Measurements from ENCODE around the gene ONECUT1.
A peak's percentile ranks its signal among the peaks of the same experiment; 100 is the strongest.
"Not testable (repeated sequence)": the region's sequence is repeated elsewhere in the genome, so short reads cannot be mapped to it uniquely, and the experiment has no call there.

Gene ONECUT1

GRCh38 chr15:52790169-52790708 lies at the start of gene ONECUT1:
TSS of gene ONECUT1 (minus strand) at chr15:52790336. CDS start at chr15:52789884, 452 bp downstream.
- Histone ChIP-seq H3K27ac (ENCODE audit: low read depth in 2 of 2, low read length in 2 of 2) (no peak within 1 kb of the TSS), H3K27me3 (ENCODE audit: control insufficient read depth in 2 of 2, insufficient read depth in 2 of 2, low read length in 2 of 2) (peaks cover 46 to 50% of the 10 kb centered on the region in 2 donors), H3K9me3 (ENCODE audit: control insufficient read depth in 2 of 2, low read length in 2 of 2) (no peaks in the 10 kb centered on the region), H3K36me3 (ENCODE audit: control insufficient read depth in 2 of 2, insufficient read depth in 2 of 2, low read length in 2 of 2) (no peaks in the 10 kb centered on the region), H3K4me3 (ENCODE audit: low read length in 2 of 2) (peak within 1 kb of the TSS; percentile 65 to 69), H3K9ac (ENCODE audit: low read depth in 1 of 2, low read length in 2 of 2) (peak within 1 kb of the TSS in 1 of 2 donors; percentile 17), H3K4me1 (ENCODE audit: control insufficient read depth in 2 of 2, insufficient read depth in 2 of 2, low read length in 2 of 2) (peaks cover 7 to 12% of the 10 kb centered on the region in 2 donors)

- H3K4me3 ChIP-seq (ENCODE audit: low read length in 2 of 2), result no peak overlapping the region
- no peaks in the 10 kb centered on the region for H3K4me1 ChIP-seq (ENCODE audit: control insufficient read depth in 2 of 2, insufficient read depth in 2 of 2, low read length in 2 of 2)
Observed at GRCh38 chr15:52834379-52834778, 44.2 kb upstream of the ONECUT1 start.

GRCh38 chr15:52824169-52824942 lies 34.2 kb upstream of the ONECUT1 start:
- not testable (repeated sequence) for H3K4me1 ChIP-seq (ENCODE audit: control insufficient read depth in 2 of 2, insufficient read depth in 2 of 2, low read length in 2 of 2); H3K27me3 ChIP-seq (ENCODE audit: control insufficient read depth in 2 of 2, insufficient read depth in 2 of 2, low read length in 2 of 2); H3K4me3 ChIP-seq (ENCODE audit: low read length in 2 of 2); H3K9ac ChIP-seq (ENCODE audit: low read depth in 1 of 2, low read length in 2 of 2); H3K27ac ChIP-seq (ENCODE audit: low read depth in 2 of 2, low read length in 2 of 2); H3K9me3 ChIP-seq (ENCODE audit: control insufficient read depth in 2 of 2, low read length in 2 of 2); H3K36me3 ChIP-seq (ENCODE audit: control insufficient read depth in 2 of 2, insufficient read depth in 2 of 2, low read length in 2 of 2)

More at GRCh38 chr15:52834379-52834778, 44.2 kb upstream of the ONECUT1 start:
- Histone ChIP-seq H3K27ac (ENCODE audit: low read depth in 2 of 2, low read length in 2 of 2) (no peak overlapping the region), H3K9ac (ENCODE audit: low read depth in 1 of 2, low read length in 2 of 2) (no peak overlapping the region), H3K36me3 (ENCODE audit: control insufficient read depth in 2 of 2, insufficient read depth in 2 of 2, low read length in 2 of 2) (no peaks in the 10 kb centered on the region), H3K9me3 (ENCODE audit: control insufficient read depth in 2 of 2, low read length in 2 of 2) (no peaks in the 10 kb centered on the region), H3K27me3 (ENCODE audit: control insufficient read depth in 2 of 2, insufficient read depth in 2 of 2, low read length in 2 of 2) (no peaks in the 10 kb centered on the region)

- Histone ChIP-seq H3K27me3 (ENCODE audit: control insufficient read depth in 2 of 2, insufficient read depth in 2 of 2, low read length in 2 of 2) (no peaks in the 10 kb centered on the region), H3K4me3 (ENCODE audit: low read length in 2 of 2) (no peak overlapping the region), H3K9ac (ENCODE audit: low read depth in 1 of 2, low read length in 2 of 2) (no peak overlapping the region), H3K4me1 (ENCODE audit: control insufficient read depth in 2 of 2, insufficient read depth in 2 of 2, low read length in 2 of 2) (no peaks in the 10 kb centered on the region), H3K27ac (ENCODE audit: low read depth in 2 of 2, low read length in 2 of 2) (no peak overlapping the region), H3K9me3 (ENCODE audit: control insufficient read depth in 2 of 2, low read length in 2 of 2) (no peaks in the 10 kb centered on the region), H3K36me3 (ENCODE audit: control insufficient read depth in 2 of 2, insufficient read depth in 2 of 2, low read length in 2 of 2) (no peaks in the 10 kb centered on the region)
Observed at GRCh38 chr15:52822475-52822874, 32.3 kb upstream of the ONECUT1 start.

GRCh38 chr15:52819253-52819652 lies 29.1 kb upstream of the ONECUT1 start:
- no peak overlapping the region for H3K4me3 ChIP-seq (ENCODE audit: low read length in 2 of 2)
- H3K4me1 ChIP-seq (ENCODE audit: control insufficient read depth in 2 of 2, insufficient read depth in 2 of 2, low read length in 2 of 2), result no peaks in the 10 kb centered on the region
- H3K36me3 ChIP-seq (ENCODE audit: control insufficient read depth in 2 of 2, insufficient read depth in 2 of 2, low read length in 2 of 2), result no peaks in the 10 kb centered on the region
- no peak overlapping the region for H3K9ac ChIP-seq (ENCODE audit: low read depth in 1 of 2, low read length in 2 of 2)
- H3K27me3 ChIP-seq (ENCODE audit: control insufficient read depth in 2 of 2, insufficient read depth in 2 of 2, low read length in 2 of 2), result no peaks in the 10 kb centered on the region
- H3K27ac ChIP-seq (ENCODE audit: low read depth in 2 of 2, low read length in 2 of 2), result no peak overlapping the region
- H3K9me3 ChIP-seq (ENCODE audit: control insufficient read depth in 2 of 2, low read length in 2 of 2), result no peaks in the 10 kb centered on the region

GRCh38 chr15:52815899-52816298 lies 25.8 kb upstream of the ONECUT1 start:
- H3K4me3 ChIP-seq (ENCODE audit: low read length in 2 of 2); H3K36me3 ChIP-seq (ENCODE audit: control insufficient read depth in 2 of 2, insufficient read depth in 2 of 2, low read length in 2 of 2); H3K9me3 ChIP-seq (ENCODE audit: control insufficient read depth in 2 of 2, low read length in 2 of 2); H3K27me3 ChIP-seq (ENCODE audit: control insufficient read depth in 2 of 2, insufficient read depth in 2 of 2, low read length in 2 of 2); H3K27ac ChIP-seq (ENCODE audit: low read depth in 2 of 2, low read length in 2 of 2); H3K9ac ChIP-seq (ENCODE audit: low read depth in 1 of 2, low read length in 2 of 2); H3K4me1 ChIP-seq (ENCODE audit: control insufficient read depth in 2 of 2, insufficient read depth in 2 of 2, low read length in 2 of 2): not testable (repeated sequence)

- no peaks in the 10 kb centered on the region for H3K9me3 ChIP-seq (ENCODE audit: control insufficient read depth in 2 of 2, low read length in 2 of 2)
- peaks cover 25 to 39% of the 10 kb centered on the region in 2 donors for H3K27me3 ChIP-seq (ENCODE audit: control insufficient read depth in 2 of 2, insufficient read depth in 2 of 2, low read length in 2 of 2)
- peaks cover 5 to 11% of the 10 kb centered on the region in 2 donors for H3K4me1 ChIP-seq (ENCODE audit: control insufficient read depth in 2 of 2, insufficient read depth in 2 of 2, low read length in 2 of 2)
- H3K4me3 ChIP-seq (ENCODE audit: low read length in 2 of 2), result no peak overlapping the region
- H3K36me3 ChIP-seq (ENCODE audit: control insufficient read depth in 2 of 2, insufficient read depth in 2 of 2, low read length in 2 of 2), result no peaks in the 10 kb centered on the region
- H3K27ac ChIP-seq (ENCODE audit: low read depth in 2 of 2, low read length in 2 of 2), result no peak overlapping the region
- H3K9ac ChIP-seq (ENCODE audit: low read depth in 1 of 2, low read length in 2 of 2), result no peak overlapping the region
Observed at GRCh38 chr15:52808996-52809395, 18.9 kb upstream of the ONECUT1 start.

GRCh38 chr15:52808441-52808840 lies 18.3 kb upstream of the ONECUT1 start:
- H3K27ac ChIP-seq (ENCODE audit: low read depth in 2 of 2, low read length in 2 of 2), result no peak overlapping the region
- H3K9ac ChIP-seq (ENCODE audit: low read depth in 1 of 2, low read length in 2 of 2), result no peak overlapping the region
- no peaks in the 10 kb centered on the region for H3K36me3 ChIP-seq (ENCODE audit: control insufficient read depth in 2 of 2, insufficient read depth in 2 of 2, low read length in 2 of 2)
- peaks cover 28 to 42% of the 10 kb centered on the region in 2 donors for H3K27me3 ChIP-seq (ENCODE audit: control insufficient read depth in 2 of 2, insufficient read depth in 2 of 2, low read length in 2 of 2)
- no peak overlapping the region for H3K4me3 ChIP-seq (ENCODE audit: low read length in 2 of 2)
- peaks cover 5 to 11% of the 10 kb centered on the region in 2 donors for H3K4me1 ChIP-seq (ENCODE audit: control insufficient read depth in 2 of 2, insufficient read depth in 2 of 2, low read length in 2 of 2)
- no peaks in the 10 kb centered on the region for H3K9me3 ChIP-seq (ENCODE audit: control insufficient read depth in 2 of 2, low read length in 2 of 2)

GRCh38 chr15:52806284-52806655 lies 16.1 kb upstream of the ONECUT1 start:
- Histone ChIP-seq H3K4me3 (ENCODE audit: low read length in 2 of 2) (peak overlapping the region in 1 of 2 donors; percentile 42), H3K9me3 (ENCODE audit: control insufficient read depth in 2 of 2, low read length in 2 of 2) (no peaks in the 10 kb centered on the region), H3K27ac (ENCODE audit: low read depth in 2 of 2, low read length in 2 of 2) (no peak overlapping the region), H3K27me3 (ENCODE audit: control insufficient read depth in 2 of 2, insufficient read depth in 2 of 2, low read length in 2 of 2) (peaks cover 48 to 61% of the 10 kb centered on the region in 2 donors), H3K9ac (ENCODE audit: low read depth in 1 of 2, low read length in 2 of 2) (peak overlapping the region in 1 of 2 donors; percentile 47), H3K36me3 (ENCODE audit: control insufficient read depth in 2 of 2, insufficient read depth in 2 of 2, low read length in 2 of 2) (no peaks in the 10 kb centered on the region), H3K4me1 (ENCODE audit: control insufficient read depth in 2 of 2, insufficient read depth in 2 of 2, low read length in 2 of 2) (peaks cover 5 to 11% of the 10 kb centered on the region in 2 donors)

GRCh38 chr15:52805351-52806283 lies 15.5 kb upstream of the ONECUT1 start:
- Histone ChIP-seq H3K4me1 (ENCODE audit: control insufficient read depth in 2 of 2, insufficient read depth in 2 of 2, low read length in 2 of 2) (peaks cover 5 to 11% of the 10 kb centered on the region in 2 donors), H3K27ac (ENCODE audit: low read depth in 2 of 2, low read length in 2 of 2) (no peak overlapping the region), H3K36me3 (ENCODE audit: control insufficient read depth in 2 of 2, insufficient read depth in 2 of 2, low read length in 2 of 2) (no peaks in the 10 kb centered on the region), H3K27me3 (ENCODE audit: control insufficient read depth in 2 of 2, insufficient read depth in 2 of 2, low read length in 2 of 2) (peaks cover 54 to 64% of the 10 kb centered on the region in 2 donors), H3K9me3 (ENCODE audit: control insufficient read depth in 2 of 2, low read length in 2 of 2) (no peaks in the 10 kb centered on the region), H3K4me3 (ENCODE audit: low read length in 2 of 2) (peak overlapping the region; percentile 31 to 42), H3K9ac (ENCODE audit: low read depth in 1 of 2, low read length in 2 of 2) (peak overlapping the region in 1 of 2 donors; percentile 47)

Measured in mucosa of rectum (tissue), 2 donors.